Measurements from ENCODE around the gene ZC3H11A.
"Not testable (repeated sequence)": the region's sequence is repeated elsewhere in the genome, so short reads cannot be mapped to it uniquely, and the experiment has no call there.

Gene ZC3H11A

DNA sequence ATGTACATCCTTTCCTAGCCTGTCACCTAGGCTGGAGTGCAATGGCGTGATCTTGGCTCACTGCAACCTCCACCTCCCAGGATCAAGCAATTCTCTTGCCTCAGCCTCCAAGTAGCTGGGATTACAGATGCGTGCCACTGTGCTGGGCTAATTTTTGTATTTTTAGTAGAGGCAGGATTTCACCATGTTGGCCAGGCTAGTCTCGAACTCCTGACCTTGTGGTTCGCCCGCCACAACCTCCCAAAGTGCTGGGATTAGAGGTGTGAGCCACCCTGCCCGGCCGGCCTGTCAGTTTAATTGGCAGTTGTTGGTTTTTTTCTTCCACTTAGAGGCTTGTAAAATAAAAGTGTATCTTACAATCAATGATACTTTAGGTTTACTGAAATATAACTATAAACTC is 1.9 kb upstream of the ZC3H11A start:
- not testable (repeated sequence) for H3K9ac ChIP-seq (ENCODE audit: low read depth, low read length, poor library complexity); H3K79me1 ChIP-seq (ENCODE audit: low read depth, low read length)

DNA sequence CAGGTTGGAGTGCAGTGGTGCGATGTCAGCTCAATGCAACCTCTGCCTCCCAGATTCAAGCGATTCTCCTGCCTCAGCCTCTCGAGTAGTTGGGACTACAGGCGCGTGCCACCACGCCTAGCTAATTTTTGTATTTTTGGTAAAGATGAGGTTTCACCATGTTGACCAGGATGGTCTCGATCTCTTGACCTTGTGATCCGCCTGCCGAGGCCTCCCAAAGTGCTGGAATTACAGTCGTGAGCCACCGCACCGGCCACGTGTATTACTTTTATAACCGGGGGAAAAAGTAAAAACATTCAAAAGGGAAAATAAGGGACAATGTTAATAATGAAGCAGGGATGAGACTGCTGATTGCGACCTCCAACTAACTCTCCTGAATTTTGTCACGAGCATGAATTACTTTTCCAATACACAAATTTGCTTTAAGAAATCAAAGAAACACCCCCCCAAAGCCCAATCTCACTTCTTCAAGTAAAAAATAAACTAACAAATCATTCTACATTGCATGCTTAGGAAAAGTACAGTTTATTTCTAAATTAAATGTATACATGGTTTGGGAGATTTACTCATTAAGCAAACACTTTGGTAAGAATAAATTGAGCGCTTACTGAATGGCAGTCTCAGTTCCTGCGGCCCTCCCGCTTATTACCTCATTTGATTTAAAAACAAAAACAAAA is 521 bp upstream of the ZC3H11A start:
- DNase-seq (ENCODE audit: low spot score) = no peak
- Histone ChIP-seq H3K4me2 (ENCODE audit: insufficient read depth, low read length, poor library complexity, severe bottlenecking) (peak overlapping the region; percentile 37), H3K27ac (replicated peaks; ENCODE audit: low read length) (no peak overlapping the region), H3K36me3 (replicated peaks in 1 of 2; ENCODE audit: control insufficient read depth in 2 of 2, insufficient read depth in 2 of 2, low read length in 2 of 2) (peaks cover 12 to 34% of the 10 kb centered on the region in 2 donors), H2BK5ac (ENCODE audit: low read length) (no peak overlapping the region), H3K23ac (ENCODE audit: low read depth, low read length, poor library complexity) (no peak overlapping the region), H3K27me3 (ENCODE audit: control insufficient read depth in 3 of 3, insufficient read depth in 3 of 3, low read depth in 1 of 3, low read length in 3 of 3) (no peaks in the 10 kb centered on the region), H3K4ac (ENCODE audit: low read length) (no peak overlapping the region), H3K4me3 (ENCODE audit: low read length in 2 of 2) (peak overlapping the region in 1 of 2 donors; percentile 57), H3K14ac (ENCODE audit: low read length) (no peak overlapping the region), H3K18ac (ENCODE audit: low read length) (no peak overlapping the region), H3K9me3 (replicated peaks in 1 of 2; ENCODE audit: control insufficient read depth in 2 of 2, insufficient read depth in 1 of 2, low read depth in 1 of 2, low read length in 2 of 2) (peaks cover 9 to 29% of the 10 kb centered on the region in 2 donors), H4K8ac (ENCODE audit: low read depth, low read length) (no peak overlapping the region), H2AK5ac (ENCODE audit: low read depth, low read length) (no peak overlapping the region), H3K9ac (ENCODE audit: low read depth, low read length, poor library complexity) (no peak overlapping the region), H2BK15ac (ENCODE audit: low read length) (no peak overlapping the region), H2BK12ac (ENCODE audit: low read length) (no peak overlapping the region), H2BK120ac (ENCODE audit: low read depth, low read length) (no peak overlapping the region), H4K91ac (ENCODE audit: low read depth, low read length, poor library complexity) (no peak overlapping the region), H3K79me1 (ENCODE audit: low read depth, low read length) (peaks cover 3% of the 10 kb centered on the region), H3K4me1 (ENCODE audit: control insufficient read depth in 2 of 2, insufficient read depth in 1 of 2, low read depth in 1 of 2, low read length in 2 of 2) (peaks cover 1 to 4% of the 10 kb centered on the region in 2 donors), H2AFZ (ENCODE audit: low read length) (peak overlapping the region; percentile 90)
- no CpG with 5 or more reads among the region's 19 CpGs for WGBS, 2 donors (ENCODE audit: extremely low coverage in 2 of 2, insufficient read length in 2 of 2, insufficient replicate concordance in 1 of 2)

More for the DNA sequence above, 1.9 kb upstream of the ZC3H11A start:
- Histone ChIP-seq H3K36me3 (replicated peaks in 1 of 2; ENCODE audit: control insufficient read depth in 2 of 2, insufficient read depth in 2 of 2, low read length in 2 of 2) (peaks cover 9 to 20% of the 10 kb centered on the region in 2 donors), H3K9me3 (replicated peaks in 1 of 2; ENCODE audit: control insufficient read depth in 2 of 2, insufficient read depth in 1 of 2, low read depth in 1 of 2, low read length in 2 of 2) (peaks cover 6 to 16% of the 10 kb centered on the region in 2 donors)
- not testable (repeated sequence) for H3K23ac ChIP-seq (ENCODE audit: low read depth, low read length, poor library complexity); H2AK5ac ChIP-seq (ENCODE audit: low read depth, low read length); H4K91ac ChIP-seq (ENCODE audit: low read depth, low read length, poor library complexity); H2BK120ac ChIP-seq (ENCODE audit: low read depth, low read length); H3K4me2 ChIP-seq (ENCODE audit: insufficient read depth, low read length, poor library complexity, severe bottlenecking); H3K27me3 ChIP-seq (ENCODE audit: control insufficient read depth in 3 of 3, insufficient read depth in 3 of 3, low read depth in 1 of 3, low read length in 3 of 3); H3K4ac ChIP-seq (ENCODE audit: low read length); DNase-seq (ENCODE audit: low spot score); H2BK12ac ChIP-seq (ENCODE audit: low read length); H2AFZ ChIP-seq (ENCODE audit: low read length); H3K27ac ChIP-seq (replicated peaks; ENCODE audit: low read length); H2BK15ac ChIP-seq (ENCODE audit: low read length); H3K18ac ChIP-seq (ENCODE audit: low read length); H4K8ac ChIP-seq (ENCODE audit: low read depth, low read length); H3K4me3 ChIP-seq (ENCODE audit: low read length in 2 of 2); H3K4me1 ChIP-seq (ENCODE audit: control insufficient read depth in 2 of 2, insufficient read depth in 1 of 2, low read depth in 1 of 2, low read length in 2 of 2); H2BK5ac ChIP-seq (ENCODE audit: low read length); H3K14ac ChIP-seq (ENCODE audit: low read length)
- WGBS, 2 donors (ENCODE audit: extremely low coverage in 2 of 2, insufficient read length in 2 of 2, insufficient replicate concordance in 1 of 2) = no CpG with 5 or more reads among the region's 7 CpGs

DNA sequence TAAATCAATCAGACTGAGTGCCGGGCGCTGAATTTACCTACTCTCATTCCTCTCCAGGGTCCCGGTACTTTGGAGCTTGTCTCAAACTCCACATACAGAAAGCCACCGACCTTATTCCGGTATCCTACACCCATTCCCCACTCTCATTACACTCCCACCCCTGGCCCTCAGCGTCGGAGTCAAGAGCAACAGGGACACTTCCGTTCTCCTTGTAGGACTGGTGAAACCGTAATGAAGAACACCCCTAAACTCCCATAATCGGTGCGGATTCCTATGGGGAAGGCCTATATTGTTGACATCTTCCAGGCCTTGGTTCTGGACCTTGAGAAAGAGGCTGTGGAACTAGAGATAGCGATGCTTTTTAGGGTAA is 798 bp downstream of the ZC3H11A start:
- no peak for DNase-seq (ENCODE audit: low spot score)
- Histone ChIP-seq H3K36me3 (replicated peaks in 1 of 2; ENCODE audit: control insufficient read depth in 2 of 2, insufficient read depth in 2 of 2, low read length in 2 of 2) (peaks cover 12 to 45% of the 10 kb centered on the region in 2 donors), H2BK5ac (ENCODE audit: low read length) (no peak overlapping the region), H3K27ac (replicated peaks; ENCODE audit: low read length) (peak overlapping the region; percentile 97), H3K18ac (ENCODE audit: low read length) (peak overlapping the region; percentile 50), H3K9me3 (replicated peaks in 1 of 2; ENCODE audit: control insufficient read depth in 2 of 2, insufficient read depth in 1 of 2, low read depth in 1 of 2, low read length in 2 of 2) (peaks cover 9 to 33% of the 10 kb centered on the region in 2 donors), H2BK120ac (ENCODE audit: low read depth, low read length) (no peak overlapping the region), H3K27me3 (ENCODE audit: control insufficient read depth in 3 of 3, insufficient read depth in 3 of 3, low read depth in 1 of 3, low read length in 3 of 3) (no peaks in the 10 kb centered on the region), H4K8ac (ENCODE audit: low read depth, low read length) (no peak overlapping the region), H3K79me1 (ENCODE audit: low read depth, low read length) (peaks cover 3% of the 10 kb centered on the region), H3K9ac (ENCODE audit: low read depth, low read length, poor library complexity) (peak overlapping the region; percentile 88), H2AK5ac (ENCODE audit: low read depth, low read length) (no peak overlapping the region), H3K4me1 (ENCODE audit: control insufficient read depth in 2 of 2, insufficient read depth in 1 of 2, low read depth in 1 of 2, low read length in 2 of 2) (peaks cover 1 to 4% of the 10 kb centered on the region in 2 donors), H3K4ac (ENCODE audit: low read length) (no peak overlapping the region), H3K4me2 (ENCODE audit: insufficient read depth, low read length, poor library complexity, severe bottlenecking) (peak overlapping the region; percentile 58), H3K23ac (ENCODE audit: low read depth, low read length, poor library complexity) (peak overlapping the region; percentile 44), H4K91ac (ENCODE audit: low read depth, low read length, poor library complexity) (no peak overlapping the region), H2AFZ (ENCODE audit: low read length) (peak overlapping the region; percentile 70), H2BK12ac (ENCODE audit: low read length) (no peak overlapping the region), H3K14ac (ENCODE audit: low read length) (no peak overlapping the region), H3K4me3 (ENCODE audit: low read length in 2 of 2) (peak overlapping the region; percentile 57 to 93), H2BK15ac (ENCODE audit: low read length) (no peak overlapping the region)
- WGBS, 2 donors (ENCODE audit: extremely low coverage in 2 of 2, insufficient read length in 2 of 2, insufficient replicate concordance in 1 of 2) = no CpG with 5 or more reads among the region's 12 CpGs

DNA sequence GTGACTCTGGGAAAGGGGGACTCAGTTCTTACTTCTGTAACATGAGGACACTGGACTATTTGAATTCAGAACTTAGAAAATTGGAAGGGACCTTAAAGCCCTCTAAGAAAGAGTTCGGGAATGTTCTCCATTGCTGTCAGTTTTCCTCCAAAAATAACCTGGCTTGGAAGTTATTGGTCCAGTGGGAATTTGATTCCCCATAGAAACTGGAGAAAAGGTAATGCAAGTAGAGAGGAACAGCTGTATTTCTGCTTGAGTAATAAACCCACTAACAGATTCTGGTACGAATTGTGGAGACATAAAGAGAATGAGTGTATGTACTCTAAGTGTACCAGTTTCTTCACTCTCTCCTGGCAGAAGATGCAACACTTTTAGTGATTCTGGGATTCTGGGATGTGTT is 1.8 kb downstream of the ZC3H11A start:
- H3K9me3 ChIP-seq (replicated peaks in 1 of 2; ENCODE audit: control insufficient read depth in 2 of 2, insufficient read depth in 1 of 2, low read depth in 1 of 2, low read length in 2 of 2) = peaks cover 9 to 38% of the 10 kb centered on the region in 2 donors

More for the DNA sequence above, 1.8 kb downstream of the ZC3H11A start:
- no peak overlapping the region for H2BK12ac ChIP-seq (ENCODE audit: low read length)
- no peak for DNase-seq (ENCODE audit: low spot score)
- no peak overlapping the region for H2AK5ac ChIP-seq (ENCODE audit: low read depth, low read length)
- H3K14ac ChIP-seq (ENCODE audit: low read length) = no peak overlapping the region
- no peak overlapping the region for H3K9ac ChIP-seq (ENCODE audit: low read depth, low read length, poor library complexity)
- H3K4ac ChIP-seq (ENCODE audit: low read length) = no peak overlapping the region
- H2AFZ ChIP-seq (ENCODE audit: low read length) = no peak overlapping the region
- no peak overlapping the region for H3K27ac ChIP-seq (replicated peaks; ENCODE audit: low read length)
- H4K8ac ChIP-seq (ENCODE audit: low read depth, low read length) = no peak overlapping the region
- H3K4me1 ChIP-seq (ENCODE audit: control insufficient read depth in 2 of 2, insufficient read depth in 1 of 2, low read depth in 1 of 2, low read length in 2 of 2) = peaks cover 1 to 4% of the 10 kb centered on the region in 2 donors
- WGBS, 2 donors (ENCODE audit: extremely low coverage in 2 of 2, insufficient read length in 2 of 2, insufficient replicate concordance in 1 of 2) = no CpG with 5 or more reads among the region's 2 CpGs
- peak overlapping the region in 1 of 2 donors; percentile 57 for H3K4me3 ChIP-seq (ENCODE audit: low read length in 2 of 2)
- H4K91ac ChIP-seq (ENCODE audit: low read depth, low read length, poor library complexity) = no peak overlapping the region
- H2BK15ac ChIP-seq (ENCODE audit: low read length) = no peak overlapping the region
- no peaks in the 10 kb centered on the region for H3K27me3 ChIP-seq (ENCODE audit: control insufficient read depth in 3 of 3, insufficient read depth in 3 of 3, low read depth in 1 of 3, low read length in 3 of 3)
- no peak overlapping the region for H3K18ac ChIP-seq (ENCODE audit: low read length)
- H3K36me3 ChIP-seq (replicated peaks in 1 of 2; ENCODE audit: control insufficient read depth in 2 of 2, insufficient read depth in 2 of 2, low read length in 2 of 2) = peaks cover 12 to 55% of the 10 kb centered on the region in 2 donors
- no peak overlapping the region for H2BK120ac ChIP-seq (ENCODE audit: low read depth, low read length)
- no peak overlapping the region for H3K23ac ChIP-seq (ENCODE audit: low read depth, low read length, poor library complexity)
- H3K4me2 ChIP-seq (ENCODE audit: insufficient read depth, low read length, poor library complexity, severe bottlenecking) = no peak overlapping the region
- H3K79me1 ChIP-seq (ENCODE audit: low read depth, low read length) = peaks cover 3% of the 10 kb centered on the region
- no peak overlapping the region for H2BK5ac ChIP-seq (ENCODE audit: low read length)
